Hepatocyte (in vitro differentiated cells): ENCODE data around the gene TFCP2.

ENCODE experiments used
- EZH2 ChIP-seq: fragments of 200-600 bp; sonication (generic); IDR thresholded peaks from 2 replicates; pipeline ENCODE4 v1.6.1; 2016; ENCODE audit warnings: antibody characterized with exemption, mild to moderate bottlenecking, borderline replicate concordance
- TF ChIP-seq, protein P1 (sequence below): fragments of 200-600 bp; sonication (generic); IDR thresholded peaks from 2 replicates; pipeline ENCODE4 v1.5.1; 2016; ENCODE audit warnings: antibody characterized with exemption, mild to moderate bottlenecking; ENCODE audit not compliant: poor library complexity

DNA sequence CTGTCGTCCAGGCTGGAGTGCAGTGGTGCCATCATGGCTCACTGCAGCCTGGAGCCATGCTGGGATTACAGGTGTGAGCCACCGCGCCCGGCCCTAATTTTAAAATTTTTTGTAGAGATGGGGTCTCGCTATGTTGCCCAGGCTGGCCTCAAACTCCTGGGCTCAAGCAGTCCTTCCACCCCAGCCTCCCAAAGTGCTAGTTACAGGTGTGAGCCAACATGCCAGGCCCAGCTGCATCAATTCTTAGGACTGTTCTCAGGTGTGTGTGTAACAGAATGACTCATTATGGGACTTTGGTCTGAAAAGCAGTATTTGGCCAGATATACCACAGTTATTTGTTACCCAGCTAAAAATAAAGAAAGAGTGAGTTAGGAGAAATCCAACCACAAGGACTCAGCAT is 107.4 kb downstream of the TFCP2 start:
- TF ChIP-seq, protein P1, sequence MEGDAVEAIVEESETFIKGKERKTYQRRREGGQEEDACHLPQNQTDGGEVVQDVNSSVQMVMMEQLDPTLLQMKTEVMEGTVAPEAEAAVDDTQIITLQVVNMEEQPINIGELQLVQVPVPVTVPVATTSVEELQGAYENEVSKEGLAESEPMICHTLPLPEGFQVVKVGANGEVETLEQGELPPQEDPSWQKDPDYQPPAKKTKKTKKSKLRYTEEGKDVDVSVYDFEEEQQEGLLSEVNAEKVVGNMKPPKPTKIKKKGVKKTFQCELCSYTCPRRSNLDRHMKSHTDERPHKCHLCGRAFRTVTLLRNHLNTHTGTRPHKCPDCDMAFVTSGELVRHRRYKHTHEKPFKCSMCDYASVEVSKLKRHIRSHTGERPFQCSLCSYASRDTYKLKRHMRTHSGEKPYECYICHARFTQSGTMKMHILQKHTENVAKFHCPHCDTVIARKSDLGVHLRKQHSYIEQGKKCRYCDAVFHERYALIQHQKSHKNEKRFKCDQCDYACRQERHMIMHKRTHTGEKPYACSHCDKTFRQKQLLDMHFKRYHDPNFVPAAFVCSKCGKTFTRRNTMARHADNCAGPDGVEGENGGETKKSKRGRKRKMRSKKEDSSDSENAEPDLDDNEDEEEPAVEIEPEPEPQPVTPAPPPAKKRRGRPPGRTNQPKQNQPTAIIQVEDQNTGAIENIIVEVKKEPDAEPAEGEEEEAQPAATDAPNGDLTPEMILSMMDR, result no peak
- no peak for TF ChIP-seq EZH2
